HuH-7 (cell line): Measurements from ENCODE around the gene ARHGEF7.

Experiments used
- DNase-seq: peaks from one replicate; pipeline ENCODE4 v3.0.0; 2011; ENCODE audit warnings: low spot score

The ARHGEF7 gene

DNA sequence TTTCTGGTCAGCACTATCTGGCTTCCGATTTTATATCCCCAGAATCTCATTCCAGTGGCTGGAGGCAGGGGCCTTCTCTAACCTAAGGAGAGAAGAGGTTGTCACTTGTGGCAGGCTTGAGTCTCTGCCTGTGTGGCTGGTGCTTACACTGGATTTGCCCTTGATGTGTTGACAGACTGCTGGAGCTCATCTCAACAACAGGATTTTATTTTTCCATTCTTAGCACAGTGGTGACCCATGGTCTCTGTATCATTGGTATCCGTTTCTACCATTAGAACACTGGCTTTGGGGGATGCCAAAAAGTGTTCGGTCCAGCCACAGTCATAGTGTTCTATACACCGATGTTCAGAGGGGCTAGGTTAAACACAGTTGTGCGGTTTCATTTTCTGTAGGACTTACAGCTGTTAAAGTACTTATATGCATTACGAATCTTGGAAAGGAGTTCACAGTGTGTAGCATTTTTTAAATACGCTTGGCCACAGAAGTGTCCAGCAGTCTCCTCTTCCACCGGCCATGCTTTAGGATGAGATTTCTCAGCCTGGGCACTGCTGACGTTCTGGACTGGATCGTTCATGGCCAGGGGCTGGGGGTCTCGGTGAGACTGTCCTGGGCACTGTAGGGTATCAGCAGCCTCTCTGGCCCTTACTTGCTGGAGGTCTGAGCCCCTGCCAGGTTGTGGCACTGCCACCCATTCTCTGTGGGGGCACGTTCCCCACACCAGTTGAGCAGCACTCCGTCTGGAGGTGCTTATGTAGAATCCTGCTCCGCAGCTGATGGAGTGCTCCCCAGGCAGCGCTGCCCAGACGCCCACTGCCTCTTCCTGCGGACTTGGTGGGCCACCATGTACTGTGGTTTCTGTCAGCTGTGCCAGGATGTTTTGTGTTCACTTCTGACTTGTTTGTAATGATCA is 163.9 kb downstream of the ARHGEF7 start:
- DNase-seq, result no peak

- no peak for DNase-seq
These were observed 165.1 kb downstream of the ARHGEF7 start for GRCh38 chr13:111280226-111280625.

DNA sequence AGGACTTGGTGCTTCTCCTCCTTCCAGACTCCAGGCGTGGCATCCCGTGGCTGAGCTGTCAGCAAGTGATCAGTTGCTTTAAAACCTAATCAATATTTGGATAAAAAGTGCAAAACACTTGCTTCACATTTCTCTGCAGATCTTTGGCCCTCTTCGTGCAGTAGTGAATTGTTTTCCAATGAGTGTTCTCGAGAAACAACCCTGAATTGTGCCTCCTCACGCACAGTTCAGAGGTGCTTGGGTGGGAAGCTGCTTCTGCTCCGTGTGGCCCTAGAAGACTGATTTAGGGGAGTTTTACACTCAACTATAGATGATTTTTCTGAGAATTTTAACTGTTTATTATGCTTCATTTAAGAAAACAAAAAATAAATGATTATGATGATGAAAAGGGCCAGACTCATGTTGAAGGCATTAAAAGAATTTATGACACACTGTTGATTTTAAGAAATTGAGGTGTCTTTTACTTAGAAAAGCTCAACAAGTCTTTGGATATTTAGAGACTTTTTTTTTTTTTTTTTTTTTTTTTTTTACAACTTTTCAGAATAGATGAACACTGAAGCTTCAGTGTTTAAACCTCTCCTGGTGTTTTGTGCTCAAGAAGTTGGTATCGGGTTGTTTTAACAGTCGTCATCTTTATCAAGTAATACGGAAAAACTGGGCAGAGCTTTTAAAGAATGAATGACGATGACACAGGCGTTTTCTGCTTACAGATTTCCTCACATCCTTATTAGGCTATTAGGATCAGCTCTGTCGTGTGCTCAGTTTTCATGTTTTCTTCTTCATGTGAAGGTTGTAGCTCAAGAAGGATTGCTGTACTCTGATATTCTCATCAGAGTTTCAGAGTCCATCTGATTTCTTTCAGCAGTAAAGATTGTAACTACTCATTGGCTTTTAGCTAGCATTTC is 165.8 kb downstream of the ARHGEF7 start:
- DNase-seq, result no peak

- no peak for DNase-seq
These were observed 166.7 kb downstream of the ARHGEF7 start for GRCh38 chr13:111281751-111282311.

DNA sequence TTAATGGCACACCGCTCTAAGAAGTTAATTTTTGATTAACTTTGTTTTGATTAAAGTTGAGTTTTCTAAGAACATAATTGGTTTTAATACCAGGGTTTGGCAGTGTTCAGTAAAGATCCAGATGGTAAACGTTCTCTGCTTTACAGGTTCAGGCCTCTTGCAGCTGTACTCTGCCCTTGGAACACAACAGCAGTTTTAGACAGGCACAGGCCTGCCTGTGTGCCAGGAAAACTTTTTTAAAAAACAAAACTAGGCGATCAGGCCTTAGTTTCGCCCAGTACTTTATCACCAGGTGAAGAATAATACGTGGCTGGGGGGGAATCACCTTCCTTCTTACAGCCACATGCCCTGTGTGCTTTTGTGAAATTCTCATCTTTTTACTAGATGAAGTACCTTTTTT is 167.3 kb downstream of the ARHGEF7 start:
- DNase-seq, result no peak

DNA sequence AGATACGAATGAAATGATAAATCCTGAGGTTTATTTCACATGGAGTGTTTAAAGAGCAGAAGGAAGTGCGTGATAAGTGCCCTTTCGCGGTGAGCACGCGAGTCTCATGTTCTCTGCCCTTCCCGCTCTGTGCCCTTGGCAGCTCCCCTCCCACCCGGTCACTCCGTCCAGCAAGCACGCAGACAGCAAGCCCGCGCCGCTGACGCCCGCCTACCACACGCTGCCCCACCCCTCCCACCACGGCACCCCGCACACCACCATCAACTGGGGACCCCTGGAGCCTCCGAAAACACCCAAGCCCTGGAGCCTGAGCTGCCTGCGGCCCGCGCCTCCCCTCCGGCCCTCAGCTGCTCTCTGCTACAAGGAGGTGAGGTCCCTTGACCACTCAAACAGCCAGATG is 167.9 kb downstream of the ARHGEF7 start:
- DNase-seq, result no peak

GRCh38 chr13:111283457-111283856 is 168.3 kb downstream of the ARHGEF7 start:
- DNase-seq, result no peak

DNA sequence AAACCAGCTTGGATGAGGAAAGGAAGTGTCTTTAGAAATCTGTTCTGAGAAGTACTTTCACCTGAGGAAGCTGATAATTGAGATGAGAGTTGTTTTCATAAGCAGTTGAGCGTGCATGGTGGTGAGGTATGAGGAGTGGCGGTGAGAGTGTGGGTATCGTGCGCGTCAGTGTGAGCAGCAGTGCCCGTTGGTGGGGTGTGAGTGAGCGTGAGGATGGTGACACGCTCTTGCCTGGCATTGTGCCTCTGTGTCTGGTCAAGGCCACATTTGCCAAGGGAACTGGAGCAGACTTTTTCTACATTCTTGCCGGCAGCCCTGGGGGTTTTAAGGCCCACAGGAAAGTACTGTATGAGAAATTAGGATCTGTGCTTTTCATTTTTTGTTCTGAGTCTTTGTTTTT is 168.9 kb downstream of the ARHGEF7 start:
- DNase-seq, result no peak

DNA sequence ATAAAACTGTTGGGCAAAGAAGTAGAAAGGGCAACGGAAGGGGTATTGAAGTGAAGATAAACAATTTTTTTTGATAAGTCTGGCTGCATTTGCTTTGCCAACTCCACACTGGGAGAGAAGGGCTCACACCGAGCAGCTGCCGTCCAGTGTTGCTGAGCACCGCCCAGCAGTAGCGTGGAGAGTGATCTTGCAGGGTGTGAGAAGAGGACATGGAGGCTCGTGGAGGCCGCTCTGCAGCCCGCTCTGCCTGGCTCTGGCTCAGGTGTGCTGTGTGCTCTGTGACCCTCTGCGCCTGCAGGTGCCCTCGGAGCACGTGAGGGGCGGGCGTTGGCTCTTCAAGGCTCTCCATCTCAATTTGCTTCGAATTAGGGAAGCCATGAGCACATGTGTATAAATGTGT is 169.5 kb downstream of the ARHGEF7 start:
- DNase-seq, result no peak

DNA sequence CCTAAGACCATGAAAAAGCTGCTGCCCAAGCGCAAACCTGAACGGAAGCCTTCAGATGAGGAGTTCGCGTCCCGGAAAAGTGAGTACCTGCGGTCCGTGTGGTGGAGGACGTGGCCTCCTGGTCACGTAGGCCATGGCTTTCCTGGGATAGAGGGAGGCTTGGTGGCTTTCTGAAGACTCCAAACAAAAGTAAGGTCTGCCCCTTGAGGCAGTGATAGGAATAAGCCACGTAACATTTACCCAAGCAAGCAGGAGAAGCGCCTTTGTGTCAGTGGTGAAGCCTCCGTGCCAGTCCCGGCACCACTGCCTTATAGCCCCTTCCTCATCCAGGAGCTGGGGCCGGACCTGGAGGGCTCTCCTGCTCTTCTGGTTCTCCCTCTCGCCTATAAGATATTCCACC is 171.1 kb downstream of the ARHGEF7 start:
- no peak for DNase-seq

DNA sequence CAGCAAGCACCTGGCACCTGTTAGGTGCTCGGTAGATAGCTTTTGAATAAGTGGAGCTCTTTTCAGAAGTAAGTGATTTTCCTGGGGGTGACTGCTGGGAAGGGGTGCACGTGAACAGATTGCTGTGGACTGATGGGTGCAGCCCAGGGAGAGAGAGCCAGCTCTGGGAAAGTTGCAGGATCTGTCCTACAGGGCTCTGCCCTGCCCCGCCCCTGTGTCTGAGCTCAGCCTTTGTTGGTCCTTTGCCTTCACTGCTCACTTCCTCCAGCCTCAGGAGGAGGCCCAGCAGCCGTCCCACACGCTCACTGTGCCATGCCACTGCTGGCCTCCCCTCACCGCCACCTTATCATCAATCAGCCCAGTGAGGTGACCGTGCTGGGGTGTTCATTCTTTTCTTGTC is 171.6 kb downstream of the ARHGEF7 start:
- DNase-seq, result no peak

DNA sequence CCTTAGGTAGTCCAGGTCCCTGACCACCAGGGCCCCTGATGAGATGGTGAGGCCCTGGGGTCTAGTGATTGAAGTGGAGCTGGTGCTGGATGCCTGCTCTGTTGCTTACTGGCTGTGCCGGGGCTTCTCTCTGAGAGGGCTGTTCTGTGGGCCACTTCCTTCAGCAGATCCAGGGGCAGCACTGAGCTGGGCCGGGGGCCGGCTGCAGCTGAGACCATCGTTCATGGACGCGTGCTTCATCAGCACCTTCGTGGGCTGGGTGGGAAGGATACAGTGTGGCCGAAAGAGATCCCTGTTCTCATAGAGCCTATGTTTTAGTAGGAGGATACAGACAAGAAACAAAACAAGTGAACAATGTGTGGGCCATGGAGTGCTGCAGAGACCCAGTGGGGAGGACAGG is 172.1 kb downstream of the ARHGEF7 start:
- no peak for DNase-seq

GRCh38 chr13:111288276-111288675 is 173.2 kb downstream of the ARHGEF7 start:
- DNase-seq, result no peak

GRCh38 chr13:111289251-111289650 is 174.1 kb downstream of the ARHGEF7 start:
- DNase-seq, result no peak

- DNase-seq, result no peak
These were observed 176.8 kb downstream of the ARHGEF7 start for GRCh38 chr13:111291908-111292307.

- no peak for DNase-seq
These were observed 177.8 kb downstream of the ARHGEF7 start for GRCh38 chr13:111292710-111293485.

DNA sequence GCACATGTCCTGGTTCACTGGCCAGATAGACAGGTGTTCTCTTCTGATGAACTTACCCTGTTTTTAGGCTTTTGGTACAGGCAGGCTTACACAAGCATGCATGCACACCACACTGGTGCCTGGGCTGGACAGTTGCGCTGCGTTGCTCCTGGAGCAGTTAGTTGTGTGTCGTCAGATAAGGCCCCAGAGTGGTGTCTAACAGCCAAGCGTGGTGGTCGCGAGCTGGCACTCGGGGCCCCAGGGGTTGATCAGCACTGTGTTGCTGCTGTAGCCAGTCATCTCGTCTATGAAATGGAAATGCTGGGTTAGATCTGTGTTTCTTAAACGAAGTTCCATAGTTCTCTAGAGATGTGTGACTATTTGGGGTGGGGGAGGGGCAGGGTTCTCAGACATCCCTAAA is 180.8 kb downstream of the ARHGEF7 start:
- no peak for DNase-seq

DNA sequence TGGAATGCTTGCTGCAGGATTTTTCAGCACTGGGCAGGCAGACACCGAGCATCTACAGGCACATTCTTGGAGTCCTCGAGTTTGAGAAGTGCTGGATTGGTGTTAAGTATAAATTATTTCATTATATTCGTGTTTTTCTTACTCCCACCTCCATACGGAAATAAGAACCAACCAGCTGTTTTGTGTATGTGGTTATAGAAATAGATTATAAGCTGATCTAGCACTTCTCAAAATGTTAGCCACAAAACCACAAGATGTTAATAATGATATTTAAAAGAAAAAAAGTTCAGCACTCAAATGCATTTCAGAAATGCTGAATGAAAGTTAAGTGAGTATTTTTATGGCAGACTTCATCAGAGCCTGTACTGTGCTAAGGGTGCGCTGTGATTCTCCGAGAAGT is 181.3 kb downstream of the ARHGEF7 start:
- no peak for DNase-seq

GRCh38 chr13:111298214-111298975 is 183.3 kb downstream of the ARHGEF7 start:
- DNase-seq, result no peak

GRCh38 chr13:111302045-111302726 is 187.1 kb downstream of the ARHGEF7 start:
- DNase-seq, result no peak

DNA sequence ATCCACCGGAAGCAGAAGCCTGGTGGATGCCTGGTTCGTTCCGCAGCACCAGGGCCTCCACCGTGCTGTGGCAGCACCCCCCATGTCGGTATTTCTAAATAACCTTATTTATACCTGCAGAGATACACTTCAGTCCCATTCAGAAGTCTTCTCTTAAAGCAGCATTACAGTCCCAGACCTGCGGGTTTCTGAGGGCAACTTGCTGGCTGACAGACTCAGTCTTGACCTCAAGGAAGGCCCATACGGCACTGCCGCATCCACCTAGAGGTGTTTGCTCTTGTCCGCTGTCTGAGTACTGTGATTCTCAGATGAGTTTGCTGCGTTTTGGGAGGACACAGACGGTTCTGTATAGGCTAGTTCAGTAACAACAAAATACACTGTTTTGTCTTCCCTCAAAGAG is 188.4 kb downstream of the ARHGEF7 start:
- no peak for DNase-seq
